HG02970 (cell line): Measurements from ENCODE around the gene IFI30.
A peak's percentile ranks its signal among the peaks of the same experiment; 100 is the strongest.

Experiments
- ATAC-seq: cut with Tn5 transposase; IDR thresholded peaks from one replicate; pipeline ENCODE4 v1.9.1; 2021; ENCODE audit warnings: mild to moderate bottlenecking, moderate library complexity, moderate number of reproducible peaks; ENCODE audit not compliant: unreplicated experiment, low FRiP score

IFI30 gene

DNA sequence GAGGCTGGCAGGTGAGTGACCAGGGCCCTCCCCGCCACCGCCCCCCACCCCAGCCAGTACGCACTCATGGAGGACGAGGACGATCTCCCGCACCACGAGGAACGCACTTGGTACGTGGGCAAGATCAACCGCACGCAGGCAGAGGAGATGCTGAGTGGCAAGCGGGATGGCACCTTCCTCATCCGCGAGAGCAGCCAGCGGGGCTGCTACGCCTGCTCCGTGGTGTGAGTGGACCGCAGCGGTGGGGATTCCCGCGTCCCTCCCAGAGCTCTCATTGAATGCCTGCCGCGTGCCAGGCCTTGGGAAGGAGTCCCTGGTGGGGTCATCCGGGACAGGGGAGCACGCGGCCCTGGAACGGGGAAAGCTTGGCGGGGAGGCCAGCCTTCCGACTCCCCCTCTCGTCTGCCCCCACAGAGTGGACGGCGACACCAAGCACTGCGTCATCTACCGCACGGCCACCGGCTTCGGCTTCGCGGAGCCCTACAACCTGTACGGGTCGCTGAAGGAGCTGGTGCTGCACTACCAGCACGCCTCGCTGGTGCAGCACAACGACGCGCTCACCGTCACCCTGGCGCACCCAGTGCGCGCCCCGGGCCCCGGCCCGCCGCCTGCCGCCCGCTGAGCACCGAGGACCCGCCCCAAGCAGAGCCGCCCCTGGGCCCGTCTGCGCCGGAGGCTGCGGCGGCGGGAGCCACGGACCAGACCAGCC, 4.8 kb upstream of the IFI30 start:
- no peak for ATAC-seq

- ATAC-seq: no peak
Observed at GRCh38 chr19:18170714-18171255, 2.8 kb upstream of the IFI30 start.

DNA sequence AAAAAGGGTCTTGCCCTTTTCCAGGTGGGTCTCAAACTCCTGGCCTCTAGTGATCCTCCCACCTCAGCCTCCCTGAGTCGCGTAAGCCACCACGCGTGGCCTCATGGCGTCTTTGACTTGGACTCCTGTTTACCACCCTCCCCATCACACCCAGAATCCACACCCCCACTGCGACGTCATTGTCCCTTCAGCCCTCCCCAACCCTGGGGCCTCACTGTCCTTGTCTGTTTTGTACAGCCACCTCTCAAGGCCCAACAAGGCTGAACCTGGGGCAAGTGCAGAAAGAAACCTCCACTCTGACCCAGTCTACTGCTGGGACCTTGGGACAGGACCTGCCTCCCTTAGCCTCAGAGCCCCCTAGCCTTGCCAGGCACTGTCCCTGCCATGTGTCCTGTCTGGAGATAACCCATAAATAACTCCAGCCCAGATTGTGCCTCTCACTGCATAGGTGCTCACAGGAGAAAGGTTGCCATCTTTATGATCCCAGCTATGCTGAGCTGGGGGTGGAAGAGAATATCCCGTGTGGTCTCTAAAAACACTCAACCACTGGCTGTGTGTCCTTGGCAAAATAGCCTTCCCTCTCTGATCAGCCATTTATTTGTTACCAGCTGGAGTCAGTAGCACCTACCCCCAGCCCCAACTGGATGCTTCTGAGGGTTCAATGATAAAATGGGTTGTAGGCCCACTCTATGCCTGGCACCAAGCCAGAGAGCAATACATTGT, 1.8 kb upstream of the IFI30 start:
- no peak for ATAC-seq

- ATAC-seq: no peak
Observed at GRCh38 chr19:18172331-18173053, 1.1 kb upstream of the IFI30 start.

GRCh38 chr19:18173054-18173571, 500 bp upstream of the IFI30 start:
- peak; percentile 9 for ATAC-seq

DNA sequence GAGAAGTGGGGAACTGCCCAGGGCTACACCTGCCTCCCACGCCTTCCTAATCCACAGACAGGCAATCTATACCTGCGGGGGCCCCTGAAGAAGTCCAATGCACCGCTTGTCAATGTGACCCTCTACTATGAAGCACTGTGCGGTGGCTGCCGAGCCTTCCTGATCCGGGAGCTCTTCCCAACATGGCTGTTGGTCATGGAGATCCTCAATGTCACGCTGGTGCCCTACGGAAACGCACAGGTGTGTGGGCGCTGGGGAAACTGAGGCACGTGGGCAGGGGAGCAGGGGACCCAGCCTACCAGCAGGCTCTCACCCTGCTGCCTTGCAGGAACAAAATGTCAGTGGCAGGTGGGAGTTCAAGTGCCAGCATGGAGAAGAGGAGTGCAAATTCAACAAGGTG, 1.4 kb downstream of the IFI30 start:
- ATAC-seq: no peak

GRCh38 chr19:18176367-18177310, 3.0 kb downstream of the IFI30 start:
- ATAC-seq: no peak

DNA sequence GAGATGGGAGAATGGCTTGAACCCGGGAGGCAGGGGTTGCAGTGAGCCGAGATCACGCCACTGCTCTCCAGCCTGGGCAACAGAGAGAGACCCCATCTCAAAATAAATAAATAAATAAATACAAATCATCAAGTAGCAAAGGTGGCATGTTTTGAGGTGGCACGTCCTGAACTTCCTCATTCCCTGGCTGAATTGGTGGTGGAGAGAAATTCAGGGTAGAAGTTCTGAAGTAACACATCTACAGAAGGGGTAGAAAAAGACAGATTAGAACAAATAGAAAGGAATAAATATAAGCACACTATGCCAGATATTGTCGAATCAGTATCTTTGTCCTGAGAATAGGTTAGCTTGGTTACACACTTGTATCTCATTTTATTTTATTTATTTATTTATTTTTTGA, 6.3 kb downstream of the IFI30 start:
- ATAC-seq: no peak

DNA sequence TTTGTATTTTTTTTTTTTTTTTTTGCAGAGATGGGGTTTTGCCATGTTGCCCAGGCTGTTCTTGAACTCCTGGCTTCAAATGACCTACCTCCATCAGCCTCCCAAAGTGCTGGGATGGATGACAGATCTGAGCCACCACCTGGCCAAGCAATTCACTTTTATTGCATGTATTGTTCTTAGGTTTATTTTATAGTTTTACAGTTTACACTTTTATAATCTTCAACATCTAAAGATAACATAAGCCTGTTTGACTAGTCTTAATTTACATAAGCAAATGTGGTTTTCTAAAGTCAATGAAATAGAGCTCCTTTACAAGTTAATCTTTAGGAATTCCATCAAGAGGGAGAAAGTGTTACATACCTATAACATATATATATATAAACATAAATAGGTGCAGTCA, 9.9 kb downstream of the IFI30 start:
- ATAC-seq: no peak

DNA sequence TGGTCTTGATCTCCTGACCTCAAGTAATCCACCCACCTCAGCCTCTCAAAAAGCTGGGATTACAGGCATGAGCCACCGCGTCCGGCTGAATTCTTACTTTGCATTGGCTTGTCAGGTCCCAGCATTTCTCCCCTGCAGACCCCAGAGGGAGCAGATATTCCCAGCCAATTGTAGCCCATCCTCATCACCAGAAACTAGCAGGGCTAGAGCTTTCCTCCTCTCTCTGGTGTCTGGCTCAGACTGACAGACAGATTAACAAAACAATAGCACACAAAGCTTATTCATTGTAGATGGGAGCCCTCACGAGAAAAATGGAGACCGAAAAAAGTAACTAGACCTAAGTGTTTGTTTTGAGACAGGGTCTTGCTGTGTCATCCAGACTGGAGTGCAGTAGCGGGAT, 11.9 kb downstream of the IFI30 start:
- no peak for ATAC-seq

DNA sequence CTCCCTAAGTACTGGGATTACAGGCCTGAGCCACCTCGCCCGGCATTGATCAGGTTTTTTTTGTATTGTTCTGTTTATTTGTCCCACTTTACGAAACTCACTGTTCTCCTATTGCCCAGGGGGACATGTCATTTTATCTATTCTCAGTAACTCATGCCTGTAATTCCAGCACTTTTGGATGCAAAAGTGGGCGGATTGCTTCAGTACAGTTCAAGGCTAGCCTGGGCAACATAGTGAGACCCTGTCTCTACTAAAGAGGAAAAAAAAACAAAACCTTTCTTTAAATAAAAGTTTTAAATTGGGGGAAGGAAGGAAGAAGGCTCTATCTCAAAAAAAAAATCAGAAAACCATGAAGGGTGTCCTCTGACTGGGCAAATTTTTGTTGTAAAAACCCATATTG, 16.7 kb downstream of the IFI30 start:
- ATAC-seq: no peak

DNA sequence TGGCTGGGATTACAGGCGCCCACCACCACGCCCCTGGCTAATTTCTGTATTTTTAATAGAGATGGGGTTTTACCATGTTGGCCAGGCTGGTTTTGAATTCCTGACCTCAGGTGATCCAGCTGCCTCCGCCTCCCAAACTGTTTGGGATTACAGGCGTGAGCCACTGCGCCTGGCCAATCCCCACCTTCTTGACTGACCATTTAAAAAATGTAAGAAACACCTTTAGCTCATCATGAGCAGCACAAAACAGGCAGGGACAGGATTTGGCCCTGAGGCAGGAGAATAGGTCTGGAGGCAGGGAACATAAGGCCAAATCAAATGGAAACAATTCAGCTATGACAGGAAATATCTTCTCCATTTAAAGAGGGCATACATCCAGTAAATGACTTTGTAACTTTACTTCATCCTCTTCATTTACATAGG, 18.0 kb downstream of the IFI30 start:
- ATAC-seq: no peak

- peak; percentile 84 for ATAC-seq
Observed at GRCh38 chr19:18192673-18193387, 19.2 kb downstream of the IFI30 start, which contains the start of gene MPV17L2. Gene MPV17L2, plus strand, starts transcription at chr19:18193218. Its CDS starts 64 bp downstream, at chr19:18193282.

DNA sequence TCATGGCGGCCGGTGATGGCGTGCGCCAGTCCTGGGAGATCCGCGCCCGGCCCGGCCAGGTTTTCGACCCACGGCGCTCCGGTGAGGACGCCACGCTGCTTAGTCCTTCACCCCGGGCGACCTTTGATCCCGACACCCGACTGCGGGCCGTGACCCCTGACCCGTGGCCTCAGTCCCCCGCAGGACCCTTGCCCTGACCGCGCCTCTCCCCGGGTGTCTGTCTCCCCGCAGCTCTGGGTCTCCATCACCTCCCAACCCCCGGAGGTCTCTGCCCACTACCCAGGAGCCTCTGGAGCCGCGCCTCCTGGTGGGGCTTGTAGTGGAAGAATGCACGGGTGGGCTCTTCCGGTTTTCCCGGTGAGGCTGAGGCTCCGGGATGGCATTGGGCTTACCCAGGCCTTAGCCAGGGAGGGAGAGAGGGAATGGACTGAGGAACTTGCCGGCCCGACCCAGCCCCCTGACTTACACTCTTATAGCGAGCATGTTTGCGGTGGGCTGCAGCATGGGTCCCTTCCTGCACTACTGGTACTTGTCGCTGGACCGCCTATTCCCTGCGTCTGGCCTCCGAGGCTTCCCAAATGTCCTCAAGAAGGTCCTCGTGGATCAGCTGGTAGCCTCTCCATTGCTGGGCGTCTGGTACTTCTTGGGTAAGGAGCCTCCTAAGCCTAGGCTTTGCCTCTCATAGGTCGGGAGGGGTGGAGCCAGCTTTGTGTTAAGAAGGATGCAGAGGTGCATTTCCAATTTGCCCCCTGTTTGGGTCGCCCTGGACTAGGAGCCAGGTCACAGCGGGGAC, 20.0 kb downstream of the IFI30 start:
- ATAC-seq: peak; percentile 17

DNA sequence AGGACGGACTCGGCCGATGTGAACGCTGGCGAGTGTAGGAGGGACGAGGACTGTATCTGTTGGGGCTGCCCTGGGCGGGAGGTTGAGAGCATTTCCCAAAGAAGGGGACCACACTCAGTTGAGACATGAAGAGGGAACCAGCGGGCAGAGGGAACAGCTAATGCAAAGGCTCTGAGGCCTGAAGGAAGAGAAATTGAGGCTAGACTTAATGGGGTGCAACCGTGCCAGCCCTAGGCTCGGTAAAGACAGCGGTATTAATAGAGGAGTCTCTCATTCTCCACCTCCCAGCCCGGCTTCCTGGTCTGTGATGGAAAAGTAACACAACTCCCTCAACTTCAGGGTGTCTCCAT, 20.5 kb downstream of the IFI30 start:
- no peak for ATAC-seq

DNA sequence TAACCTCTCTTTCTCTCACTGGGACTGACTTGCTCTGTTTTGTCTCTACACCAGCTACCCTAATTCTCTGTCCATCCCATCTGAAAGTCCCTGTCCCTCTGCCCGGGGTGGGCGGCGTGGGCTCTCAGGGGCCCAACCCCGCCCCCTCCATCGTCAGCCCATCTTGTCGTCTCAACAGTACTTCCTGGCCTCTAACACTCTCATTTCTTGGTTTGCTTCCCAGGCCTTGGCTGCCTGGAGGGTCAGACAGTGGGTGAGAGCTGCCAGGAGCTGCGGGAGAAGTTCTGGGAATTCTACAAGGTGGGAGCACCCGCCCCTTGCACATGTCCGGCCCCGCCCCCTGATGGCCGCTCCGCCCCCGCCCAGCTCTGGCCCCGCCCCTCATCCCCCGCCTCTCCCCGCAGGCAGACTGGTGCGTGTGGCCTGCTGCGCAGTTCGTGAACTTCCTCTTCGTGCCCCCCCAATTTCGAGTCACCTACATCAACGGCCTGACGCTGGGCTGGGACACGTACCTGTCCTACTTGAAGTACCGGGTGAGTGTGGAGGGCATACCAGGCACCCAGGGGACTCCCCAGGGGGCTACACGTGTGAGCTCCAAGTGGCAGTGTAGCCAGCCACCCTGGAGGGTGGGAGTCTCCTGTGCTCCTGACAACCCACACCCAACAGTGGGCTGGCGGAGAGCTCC, 21.1 kb downstream of the IFI30 start:
- ATAC-seq: no peak

DNA sequence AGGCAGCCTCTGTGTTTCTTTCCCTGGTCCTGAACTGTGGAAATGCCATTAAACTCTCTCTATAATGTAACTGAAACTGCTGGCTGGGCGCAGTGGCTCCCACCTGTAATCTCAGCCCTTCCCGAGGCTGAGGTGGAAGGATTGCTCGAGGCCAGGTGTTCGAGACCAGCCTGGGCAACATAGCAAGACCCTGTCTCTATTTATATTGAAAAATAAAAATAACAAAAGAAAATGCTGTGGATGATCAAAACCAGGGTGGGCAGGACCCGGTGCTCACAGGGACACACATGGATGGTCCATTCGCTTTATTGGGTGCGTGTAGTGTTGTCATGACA, 22.9 kb downstream of the IFI30 start:
- no peak for ATAC-seq

DNA sequence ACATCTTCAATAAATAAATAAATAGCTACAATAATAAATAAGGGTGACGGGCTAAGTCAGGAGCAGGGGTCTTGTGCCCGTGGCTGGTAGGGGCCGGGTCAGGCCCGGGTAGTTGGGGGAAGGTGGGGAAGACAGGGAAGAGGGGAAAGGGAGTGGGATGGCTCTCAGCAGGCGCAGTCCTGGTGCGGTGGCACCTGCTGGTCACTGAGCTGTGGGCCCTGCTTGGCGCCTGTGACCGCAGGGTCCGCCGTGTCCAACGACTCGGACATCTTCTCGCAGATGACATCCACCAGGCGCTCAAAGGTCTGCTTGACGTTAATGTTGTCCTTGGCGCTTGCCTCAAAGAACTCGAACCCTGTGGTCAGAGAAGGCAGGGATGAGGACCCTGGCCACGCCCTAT, 23.7 kb downstream of the IFI30 start:
- no peak for ATAC-seq
